Upper lobe of right lung (tissue), 1 donor: ENCODE data around the gene TGFBI. TPM values are rescaled to one million over a fixed set of nuclear protein-coding genes. Genes with fewer than 3 reads are reported as not detected.

Experiments used
- ATAC-seq: fragments of 200-7000 bp; cut with Tn5 transposase; one replicate; pipeline ENCODE4 v1.9.1; 2020; ENCODE audit warnings: mild to moderate bottlenecking, moderate library complexity
- DNase-seq: peaks from one replicate; pipeline ENCODE4 v3.0.0-alpha.2; 2020
- H3K27ac ChIP-seq: fragments of 200-600 bp; one replicate; pipeline ENCODE4 v1.8.0; 2022
- H3K27me3 ChIP-seq: fragments of 200-600 bp; one replicate; pipeline ENCODE4 v1.8.0; 2022; ENCODE audit warnings: mild to moderate bottlenecking
- H3K36me3 ChIP-seq: fragments of 200-600 bp; one replicate; pipeline ENCODE4 v1.8.0; 2022
- H3K4me1 ChIP-seq: fragments of 200-600 bp; one replicate; pipeline ENCODE4 v1.8.0; 2022
- H3K4me3 ChIP-seq: fragments of 200-600 bp; one replicate; pipeline ENCODE4 v1.8.0; 2022; ENCODE audit warnings: mild to moderate bottlenecking
- H3K9me3 ChIP-seq: fragments of 200-600 bp; one replicate; pipeline ENCODE4 v1.8.0; 2022
- intact Hi-C: fragments of 100-400 bp; cut with DNase I; formaldehyde crosslinking; loops from one replicate; pipeline ENCODE4 v1.11.0; 2022
- total RNA-seq: library from RNA; stranded (reverse); fragmentation: NEBNext Ultra II Directional; extraction: Animal tissue kit (Norgen Biotek cat#: 25700); gene quantifications from one replicate; pipeline ENCODE4 v1.2.1, GENCODE V29; 2021
- TF ChIP-seq, protein P1 (sequence below): fragments of 200-600 bp; IDR thresholded peaks from one replicate; pipeline ENCODE4 v1.8.0; 2022; ENCODE audit warnings: antibody characterized with exemption
- donor health status: DM: no; HTN: yes; CAD: no; lungs with severe emphysema.

Gene TGFBI
- total RNA-seq, 1 donor from 2014 or later, result 96.7 TPM

DNA sequence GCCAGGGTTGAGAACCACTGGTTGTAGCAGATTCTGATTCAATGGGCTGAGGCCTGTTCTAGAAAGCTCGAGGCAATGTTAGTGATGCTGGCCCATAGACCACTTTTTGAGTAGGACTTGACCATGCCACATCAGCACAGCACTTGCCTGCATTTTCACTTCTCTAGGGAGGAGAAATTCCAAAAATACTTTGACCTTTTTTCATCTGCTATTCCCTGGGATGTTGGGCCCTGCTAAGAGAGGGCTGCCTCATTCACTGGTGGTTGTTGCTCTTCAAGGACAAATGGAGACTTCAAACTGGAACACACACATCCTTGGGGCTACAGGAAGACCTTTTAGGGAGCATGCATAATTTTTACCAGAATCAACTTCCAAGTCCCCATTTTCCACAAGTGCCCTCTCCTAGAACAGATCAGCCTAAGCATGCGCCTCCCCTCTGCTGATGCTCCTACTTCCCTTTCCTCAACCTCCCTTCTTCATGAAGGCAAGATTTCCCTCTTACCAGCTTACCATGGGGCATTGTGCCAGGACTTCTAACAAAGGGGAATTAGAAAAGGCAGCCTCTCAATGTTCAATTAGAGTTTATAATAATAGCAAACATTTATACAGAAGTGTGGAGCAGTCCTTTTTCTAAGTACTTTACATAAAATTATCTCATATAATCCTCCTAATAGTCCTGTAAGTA lies 12.7 kb upstream of the TGFBI start:
- no peaks in the 10 kb centered on the region for H3K36me3 ChIP-seq
- no peak overlapping the region for H3K27ac ChIP-seq

DNA sequence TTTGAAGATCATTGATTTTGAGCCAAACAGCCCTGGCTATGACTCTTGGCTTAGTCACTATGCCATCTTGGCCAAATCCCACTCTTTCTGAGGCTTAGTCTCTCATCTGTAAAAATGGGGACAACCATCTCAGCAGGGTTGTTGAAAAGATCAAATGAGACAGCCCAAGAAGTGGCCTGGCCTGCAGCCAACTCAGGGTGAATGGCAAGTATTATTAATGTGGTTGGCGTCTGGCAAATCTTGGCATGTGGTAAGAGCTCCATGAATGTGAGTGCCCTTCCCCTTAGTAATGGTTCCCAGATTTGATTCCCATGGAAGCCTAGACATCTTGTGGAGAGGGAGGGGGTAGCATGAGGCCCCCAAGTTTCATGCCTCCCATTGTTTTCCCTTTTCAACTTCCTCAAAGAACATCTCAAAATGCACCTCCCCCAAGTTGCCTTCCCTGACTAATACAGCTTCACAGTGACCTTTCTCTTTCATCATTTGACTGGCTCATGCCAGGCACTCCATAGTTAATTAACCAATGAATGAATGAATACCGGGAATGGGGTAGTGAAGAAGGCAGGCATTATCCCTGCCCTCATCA lies 11.8 kb upstream of the TGFBI start:
- ATAC-seq, result no peak
- DNase-seq, result no peak
- Histone ChIP-seq H3K4me3 (no peak overlapping the region), H3K36me3 (no peaks in the 10 kb centered on the region), H3K4me1 (peaks cover 51% of the 10 kb centered on the region), H3K27me3 (no peaks in the 10 kb centered on the region), H3K27ac (no peak overlapping the region), H3K9me3 (no peaks in the 10 kb centered on the region)
- TF ChIP-seq, protein P1, sequence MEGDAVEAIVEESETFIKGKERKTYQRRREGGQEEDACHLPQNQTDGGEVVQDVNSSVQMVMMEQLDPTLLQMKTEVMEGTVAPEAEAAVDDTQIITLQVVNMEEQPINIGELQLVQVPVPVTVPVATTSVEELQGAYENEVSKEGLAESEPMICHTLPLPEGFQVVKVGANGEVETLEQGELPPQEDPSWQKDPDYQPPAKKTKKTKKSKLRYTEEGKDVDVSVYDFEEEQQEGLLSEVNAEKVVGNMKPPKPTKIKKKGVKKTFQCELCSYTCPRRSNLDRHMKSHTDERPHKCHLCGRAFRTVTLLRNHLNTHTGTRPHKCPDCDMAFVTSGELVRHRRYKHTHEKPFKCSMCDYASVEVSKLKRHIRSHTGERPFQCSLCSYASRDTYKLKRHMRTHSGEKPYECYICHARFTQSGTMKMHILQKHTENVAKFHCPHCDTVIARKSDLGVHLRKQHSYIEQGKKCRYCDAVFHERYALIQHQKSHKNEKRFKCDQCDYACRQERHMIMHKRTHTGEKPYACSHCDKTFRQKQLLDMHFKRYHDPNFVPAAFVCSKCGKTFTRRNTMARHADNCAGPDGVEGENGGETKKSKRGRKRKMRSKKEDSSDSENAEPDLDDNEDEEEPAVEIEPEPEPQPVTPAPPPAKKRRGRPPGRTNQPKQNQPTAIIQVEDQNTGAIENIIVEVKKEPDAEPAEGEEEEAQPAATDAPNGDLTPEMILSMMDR, result no peak
- intact Hi-C loops, result no loop called here

More for the DNA sequence above, 12.7 kb upstream of the TGFBI start:
- Histone ChIP-seq H3K27me3 (no peaks in the 10 kb centered on the region), H3K4me3 (no peak overlapping the region), H3K4me1 (peaks cover 57% of the 10 kb centered on the region), H3K9me3 (no peaks in the 10 kb centered on the region)
- TF ChIP-seq, protein P1, result no peak
- intact Hi-C loops, result no loop called here
- DNase-seq, result no peak
- ATAC-seq, result no peak

DNA sequence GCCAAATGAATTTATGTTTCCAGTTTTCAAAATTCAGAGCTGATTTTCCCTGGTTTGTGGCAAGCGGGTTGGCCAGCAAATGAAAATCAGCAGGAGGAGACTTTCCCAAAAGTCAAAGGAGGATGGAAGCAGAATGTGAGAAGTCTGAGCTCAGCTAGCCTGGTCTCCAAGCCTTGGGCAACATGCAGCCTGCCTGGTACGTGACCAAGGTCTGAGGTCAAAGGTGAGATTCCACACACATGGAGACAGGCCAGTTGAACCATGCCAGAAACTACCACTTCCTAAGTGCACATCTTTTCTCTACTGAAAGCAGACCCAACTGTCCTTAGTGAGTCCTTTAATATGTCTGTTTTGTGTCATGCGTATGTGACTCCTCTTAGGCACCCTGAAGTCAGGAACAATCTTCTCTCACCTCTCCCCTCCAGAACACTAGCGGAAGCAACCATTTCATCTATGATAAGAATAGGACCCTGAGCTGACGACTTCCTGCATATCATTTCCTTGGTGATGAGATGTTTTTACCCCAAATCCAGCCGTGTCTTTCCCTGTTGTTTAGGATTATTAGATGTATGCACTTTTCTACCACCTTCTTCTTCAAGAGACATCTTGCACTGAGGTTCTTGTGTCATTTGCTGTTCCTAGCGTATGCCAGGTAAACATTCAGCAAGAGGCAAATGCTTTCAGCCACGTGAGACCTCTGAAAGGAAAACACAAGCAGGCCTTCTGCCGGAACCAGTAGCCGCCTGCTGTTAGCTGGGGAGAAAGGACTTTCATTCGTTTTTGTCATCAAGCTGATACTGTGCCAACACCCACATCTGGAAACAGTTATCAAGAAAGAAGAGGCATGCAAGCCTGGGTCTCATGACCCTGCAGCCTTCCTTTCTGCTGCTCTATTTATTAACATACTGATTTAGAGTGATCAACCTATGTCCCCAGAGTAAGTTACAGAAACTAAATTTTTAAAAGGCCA lies 9.7 kb upstream of the TGFBI start:
- H3K4me1 ChIP-seq, result peaks cover 34% of the 10 kb centered on the region
- peak; percentile 19 for ATAC-seq
- no peak overlapping the region for H3K27ac ChIP-seq
- no peaks in the 10 kb centered on the region for H3K27me3 ChIP-seq
- intact Hi-C loops, result no loop called here
- H3K9me3 ChIP-seq, result no peaks in the 10 kb centered on the region
- DNase-seq, result no peak
- TF ChIP-seq, protein P1, result no peak
- no peak overlapping the region for H3K4me3 ChIP-seq
- no peaks in the 10 kb centered on the region for H3K36me3 ChIP-seq

DNA sequence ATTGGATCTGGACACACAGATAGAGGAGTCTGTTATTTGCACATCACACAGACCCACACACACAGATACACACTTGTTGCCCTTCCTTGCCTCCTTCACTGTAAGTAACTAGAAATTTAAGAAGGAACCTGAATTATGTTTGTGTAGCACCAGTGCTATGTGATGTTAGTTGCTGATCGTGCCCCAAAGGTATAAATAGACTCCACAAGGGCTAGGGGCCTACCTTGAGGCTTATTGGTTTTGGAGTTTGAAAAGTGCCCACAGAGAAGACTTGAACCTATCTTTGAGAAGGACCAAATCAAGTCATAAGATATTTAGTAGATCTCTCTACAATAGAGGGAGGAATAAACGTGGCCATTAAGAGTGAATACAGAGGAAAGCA lies 8.8 kb upstream of the TGFBI start:
- no peaks in the 10 kb centered on the region for H3K36me3 ChIP-seq
- no peaks in the 10 kb centered on the region for H3K27me3 ChIP-seq
- H3K4me3 ChIP-seq, result no peak overlapping the region
- ATAC-seq (no peak), DNase-seq (no peak)
- H3K27ac ChIP-seq, result no peak overlapping the region
- TF ChIP-seq, protein P1, result no peak
- intact Hi-C loops, result no loop called here
- peaks cover 30% of the 10 kb centered on the region for H3K4me1 ChIP-seq
- H3K9me3 ChIP-seq, result no peaks in the 10 kb centered on the region

DNA sequence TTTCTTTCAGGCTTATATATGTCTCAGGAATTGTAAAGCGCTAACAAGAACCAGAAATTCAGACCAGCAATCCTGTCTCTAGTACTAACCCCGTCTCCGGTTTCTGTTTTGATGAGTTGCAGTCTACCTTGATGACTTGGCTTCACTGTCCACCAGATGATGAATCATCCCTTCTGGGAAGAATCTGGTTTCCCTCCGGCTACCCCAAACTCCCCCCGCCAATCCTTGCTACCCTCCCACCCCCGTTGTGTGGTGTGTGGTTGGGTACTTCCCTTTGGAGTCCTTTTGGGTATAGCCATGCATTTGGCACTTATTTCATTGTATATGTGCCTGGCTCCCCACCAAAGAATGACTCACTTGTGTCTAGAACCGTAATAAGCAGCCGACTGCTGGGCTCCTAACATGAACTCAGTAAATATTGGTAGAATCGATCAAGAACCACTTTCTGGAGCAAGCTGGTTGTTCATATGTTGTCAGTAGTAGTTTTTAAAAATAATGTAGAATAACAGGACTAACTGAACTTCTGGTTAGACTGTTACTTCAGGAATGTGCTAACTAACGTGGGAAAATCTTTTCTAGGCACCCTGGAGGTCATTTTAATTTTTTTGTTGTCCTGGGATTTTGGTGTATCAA lies 8.3 kb upstream of the TGFBI start:
- intact Hi-C loops, result no loop called here
- Histone ChIP-seq H3K4me3 (no peak overlapping the region), H3K27ac (no peak overlapping the region), H3K9me3 (no peaks in the 10 kb centered on the region), H3K36me3 (no peaks in the 10 kb centered on the region), H3K4me1 (peaks cover 30% of the 10 kb centered on the region), H3K27me3 (no peaks in the 10 kb centered on the region)
- TF ChIP-seq, protein P1, result no peak
- no peak for DNase-seq
- ATAC-seq, result peak; percentile 77
